ENCODE data around the gene TRIM24.

TRIM24 gene

GRCh38 chr7:138630059-138630610 is 170.1 kb downstream of the TRIM24 start:
- no peak for DNase-seq

GRCh38 chr7:138632384-138632783 is 172.3 kb downstream of the TRIM24 start:
- no peak for DNase-seq

- no peak for DNase-seq
Observed at GRCh38 chr7:138632826-138633602, 173.0 kb downstream of the TRIM24 start.

All from stimulated activated CD4-positive, alpha-beta T cell treated with anti-CD3 and anti-CD28 coated beads, Interleukin-2, amount 100 ng/mL, for 48 hours (primary cell).